ENCODE results near the gene FOXK1.

GRCh38 chr7:4694305-4694704 is 12.2 kb downstream of the FOXK1 start:
- no peak for TF ChIP-seq CTCF (IDR thresholded peaks at IDR 0.05)
- no peak for TF ChIP-seq EP300 (IDR thresholded peaks at IDR 0.05)
- no peak for TF ChIP-seq POLR2A (IDR thresholded peaks at IDR 0.05)

Measured in ovary (tissue), 3 donors.